Hepatocyte (in vitro differentiated cells): ENCODE data around the gene PDLIM1. TPM values are rescaled to one million over a fixed set of nuclear protein-coding genes. Genes with fewer than 3 reads are reported as not detected.

Source experiments
- DNase-seq: peaks from one replicate; pipeline ENCODE4 v3.0.0-alpha.2; 2016; ENCODE audit warnings: low spot score
- H2AFZ ChIP-seq: fragments of 200-600 bp; sonication (generic); 2 replicates; pipeline ENCODE4 v1.6.0; 2016; ENCODE audit warnings: antibody characterized with exemption, mild to moderate bottlenecking
- H3K27ac ChIP-seq: fragments of 200-600 bp; sonication (generic); 2 replicates; pipeline ENCODE4 v1.5.1; 2016; ENCODE audit warnings: mild to moderate bottlenecking
- H3K27me3 ChIP-seq: fragments of 200-600 bp; sonication (generic); 2 replicates; pipeline ENCODE4 v1.6.1; 2016
- H3K36me3 ChIP-seq: fragments of 200-600 bp; sonication (generic); replicated peaks from 2 replicates; pipeline ENCODE4 v1.5.1; 2016; ENCODE audit warnings: low read depth; ENCODE audit not compliant: insufficient read depth
- H3K4me1 ChIP-seq: fragments of 200-600 bp; sonication (generic); 2 replicates; pipeline ENCODE4 v1.5.1; 2016; ENCODE audit warnings: mild to moderate bottlenecking, moderate library complexity; ENCODE audit not compliant: insufficient read depth
- H3K4me2 ChIP-seq: fragments of 200-600 bp; sonication (generic); 2 replicates; pipeline ENCODE4 v1.6.0; 2016
- H3K4me3 ChIP-seq: fragments of 200-600 bp; sonication (generic); 2 replicates; pipeline ENCODE4 v1.5.1; 2016; ENCODE audit warnings: mild to moderate bottlenecking
- H3K79me2 ChIP-seq: fragments of 200-600 bp; sonication (generic); 2 replicates; pipeline ENCODE4 v1.6.0; 2017; ENCODE audit warnings: mild to moderate bottlenecking
- H3K9me2 ChIP-seq: fragments of 200-600 bp; sonication (generic); replicated peaks from 2 replicates; pipeline ENCODE4 v1.6.0; 2017; ENCODE audit warnings: mild to moderate bottlenecking; ENCODE audit not compliant: insufficient read depth
- H3K9me3 ChIP-seq: fragments of 200-600 bp; sonication (generic); 2 replicates; pipeline ENCODE4 v1.5.1; 2016; ENCODE audit warnings: low read depth, mild to moderate bottlenecking
- H4K20me1 ChIP-seq: fragments of 200-600 bp; sonication (generic); 2 replicates; pipeline ENCODE4 v1.6.0; 2016; ENCODE audit warnings: mild to moderate bottlenecking; ENCODE audit not compliant: insufficient read depth, poor library complexity, severe bottlenecking
- CTCF ChIP-seq: fragments of 200-600 bp; sonication (generic); IDR thresholded peaks from 2 replicates; pipeline ENCODE4 v1.5.1; 2016; ENCODE audit warnings: antibody characterized with exemption, mild to moderate bottlenecking; ENCODE audit not compliant: poor library complexity
- EZH2 ChIP-seq: fragments of 200-600 bp; sonication (generic); IDR thresholded peaks from 2 replicates; pipeline ENCODE4 v1.6.1; 2016; ENCODE audit warnings: antibody characterized with exemption, mild to moderate bottlenecking, borderline replicate concordance
- EZH2phosphoT487 ChIP-seq: fragments of 200-600 bp; sonication (generic); IDR thresholded peaks from one replicate; pipeline ENCODE4 v1.6.1; 2018; ENCODE audit warnings: antibody characterized with exemption, mild to moderate bottlenecking, low read depth, moderate library complexity; ENCODE audit not compliant: unreplicated experiment, severe bottlenecking
- WGBS: methylation state at CpG from one replicate; pipeline ENCODE4 v1.1.6; 2016; ENCODE audit warnings: low lambda C conversion rate; ENCODE audit errors: missing lambda C conversion rate; 5-methylcytosine and 5-hydroxymethylcytosine counted together
- polyA plus RNA-seq: library from polyadenylated mRNA; unstranded; fragments of >200 nt; fragmentation: Nextera tagmentation; extraction: Ambion mirVana; gene quantifications from 2 replicates; pipeline ENCODE4 v1.2.1, GENCODE V29; 2016
- total RNA-seq: library from RNA; depleted of rRNA; stranded (reverse); fragments of >200 nt; gene quantifications from 2 replicates; pipeline ENCODE4 v1.2.3, GENCODE V29; 2014

Gene PDLIM1
- total and polyA plus RNA-seq, 2 experiments from 2014 or later, result 58.2 to 176 TPM

- WGBS, result 56% methylated on average over 4 of the region's 4 CpGs
- H3K27me3 ChIP-seq, result no peaks in the 10 kb centered on the region
- peaks cover 90% of the 10 kb centered on the region for H3K79me2 ChIP-seq
- no peaks in the 10 kb centered on the region for H3K9me2 ChIP-seq
- no peak overlapping the region for H2AFZ ChIP-seq
- H3K4me2 ChIP-seq, result no peak overlapping the region
- no peaks in the 10 kb centered on the region for H3K36me3 ChIP-seq
- H3K27ac ChIP-seq, result peak overlapping the region; percentile 81
- H3K4me3 ChIP-seq, result no peak overlapping the region
- peaks cover 53% of the 10 kb centered on the region for H3K4me1 ChIP-seq
- H4K20me1 ChIP-seq, result no peaks in the 10 kb centered on the region
- H3K9me3 ChIP-seq, result no peaks in the 10 kb centered on the region
- no peak for DNase-seq
- no peak for TF ChIP-seq EZH2phosphoT487
Observed at GRCh38 chr10:95279042-95279820, 11.6 kb downstream of the PDLIM1 start.

GRCh38 chr10:95278061-95278988 lies 12.5 kb downstream of the PDLIM1 start:
- no peak for DNase-seq
- Histone ChIP-seq H3K27me3 (no peaks in the 10 kb centered on the region), H3K4me1 (peaks cover 59% of the 10 kb centered on the region), H3K4me2 (no peak overlapping the region), H3K79me2 (peaks cover 85% of the 10 kb centered on the region), H3K9me2 (no peaks in the 10 kb centered on the region), H2AFZ (no peak overlapping the region), H3K36me3 (no peaks in the 10 kb centered on the region), H3K4me3 (no peak overlapping the region), H3K27ac (peak overlapping the region; percentile 24), H3K9me3 (no peaks in the 10 kb centered on the region), H4K20me1 (no peaks in the 10 kb centered on the region)
- 82% methylated on average over 6 of the region's 6 CpGs for WGBS
- TF ChIP-seq CTCF (no peak), EZH2phosphoT487 (no peak), EZH2 (no peak)

- no peaks in the 10 kb centered on the region for H3K9me2 ChIP-seq
- H2AFZ ChIP-seq, result no peak overlapping the region
- H3K79me2 ChIP-seq, result peaks cover 84% of the 10 kb centered on the region
- TF ChIP-seq EZH2 (no peak), CTCF (no peak), EZH2phosphoT487 (no peak)
- no peak overlapping the region for H3K4me3 ChIP-seq
- no peak for DNase-seq
- peaks cover 63% of the 10 kb centered on the region for H3K4me1 ChIP-seq
- H4K20me1 ChIP-seq, result no peaks in the 10 kb centered on the region
- no peaks in the 10 kb centered on the region for H3K9me3 ChIP-seq
- H3K4me2 ChIP-seq, result no peak overlapping the region
- H3K27ac ChIP-seq, result peak overlapping the region; percentile 24
- H3K27me3 ChIP-seq, result no peaks in the 10 kb centered on the region
- no peaks in the 10 kb centered on the region for H3K36me3 ChIP-seq
- 88% methylated on average over 3 of the region's 3 CpGs for WGBS
Observed at GRCh38 chr10:95277614-95278013, 13.2 kb downstream of the PDLIM1 start.

- H3K27ac ChIP-seq, result peak overlapping the region; percentile 84
- no peaks in the 10 kb centered on the region for H4K20me1 ChIP-seq
- no peak overlapping the region for H3K4me2 ChIP-seq
- H2AFZ ChIP-seq, result no peak overlapping the region
- no peak for TF ChIP-seq EZH2phosphoT487
- TF ChIP-seq EZH2, result no peak
- no peak for TF ChIP-seq CTCF
- DNase-seq, result no peak
- H3K9me3 ChIP-seq, result no peaks in the 10 kb centered on the region
- H3K36me3 ChIP-seq, result no peaks in the 10 kb centered on the region
- H3K4me3 ChIP-seq, result no peak overlapping the region
- peaks cover 63% of the 10 kb centered on the region for H3K4me1 ChIP-seq
- H3K79me2 ChIP-seq, result peaks cover 87% of the 10 kb centered on the region
- 79% methylated on average over 1 of the region's 1 CpG for WGBS
- no peaks in the 10 kb centered on the region for H3K9me2 ChIP-seq
- no peaks in the 10 kb centered on the region for H3K27me3 ChIP-seq
Observed at GRCh38 chr10:95277201-95277570, 13.6 kb downstream of the PDLIM1 start.
